HG03565 (cell line): ENCODE results near the gene ZFP57.

Experiments used
- ATAC-seq: cut with Tn5 transposase; IDR thresholded peaks from one replicate; pipeline ENCODE4 v1.9.1; 2021; ENCODE audit warnings: mild to moderate bottlenecking, moderate library complexity; ENCODE audit not compliant: unreplicated experiment

Gene ZFP57

GRCh38 chr6:29680904-29681303 lies at the start of gene ZFP57:
ZFP57 (minus strand) TSS chr6:29681152; CDS start chr6:29677003, 4,149 bp downstream.
- no peak for ATAC-seq

GRCh38 chr6:29730575-29731126 lies 49.7 kb upstream of the ZFP57 start:
- ATAC-seq, result no peak

GRCh38 chr6:29729774-29730328 lies 48.9 kb upstream of the ZFP57 start:
- ATAC-seq, result no peak

- no peak for ATAC-seq
These were observed 47.9 kb upstream of the ZFP57 start for GRCh38 chr6:29728875-29729270.

GRCh38 chr6:29728173-29728874 lies 47.4 kb upstream of the ZFP57 start:
- ATAC-seq, result no peak

GRCh38 chr6:29727637-29728036 lies 46.7 kb upstream of the ZFP57 start:
- no peak for ATAC-seq

- ATAC-seq, result no peak
These were observed 45.7 kb upstream of the ZFP57 start for GRCh38 chr6:29726571-29727194.

- no peak for ATAC-seq
These were observed 45.0 kb upstream of the ZFP57 start for GRCh38 chr6:29726001-29726400.

- ATAC-seq, result no peak
These were observed 44.3 kb upstream of the ZFP57 start for GRCh38 chr6:29724937-29725869.

GRCh38 chr6:29723666-29724588 lies 43.0 kb upstream of the ZFP57 start:
- peak; percentile 10 for ATAC-seq

- peak; percentile 78 for ATAC-seq
These were observed 42.3 kb upstream of the ZFP57 start, which contains the start of gene HLA-F for GRCh38 chr6:29723262-29723665. HLA-F (plus strand) TSS chr6:29723434; CDS start chr6:29723464, 30 bp downstream.

GRCh38 chr6:29720863-29721262 lies 39.9 kb upstream of the ZFP57 start:
- ATAC-seq, result no peak

GRCh38 chr6:29710281-29710941 lies 29.5 kb upstream of the ZFP57 start:
- no peak for ATAC-seq

- no peak for ATAC-seq
These were observed 28.2 kb upstream of the ZFP57 start for GRCh38 chr6:29709188-29709587.

- ATAC-seq, result no peak
These were observed 27.7 kb upstream of the ZFP57 start for GRCh38 chr6:29708432-29709179.

GRCh38 chr6:29705389-29706231 lies 24.7 kb upstream of the ZFP57 start:
- no peak for ATAC-seq

GRCh38 chr6:29702519-29703103 lies 21.7 kb upstream of the ZFP57 start:
- ATAC-seq, result no peak
